ENCODE data around the gene LPCAT1. TPM values are rescaled to one million over a fixed set of nuclear protein-coding genes. Genes with fewer than 3 reads are reported as not detected.
A peak's percentile ranks its signal among the peaks of the same experiment; 100 is the strongest.
"Not testable (repeated sequence)": the region's sequence is repeated elsewhere in the genome, so short reads cannot be mapped to it uniquely, and the experiment has no call there.

LPCAT1 gene
- total and polyA plus RNA-seq, 5 donors from 2014 or later = 21.4 to 34.7 (median 25.6) TPM

DNA sequence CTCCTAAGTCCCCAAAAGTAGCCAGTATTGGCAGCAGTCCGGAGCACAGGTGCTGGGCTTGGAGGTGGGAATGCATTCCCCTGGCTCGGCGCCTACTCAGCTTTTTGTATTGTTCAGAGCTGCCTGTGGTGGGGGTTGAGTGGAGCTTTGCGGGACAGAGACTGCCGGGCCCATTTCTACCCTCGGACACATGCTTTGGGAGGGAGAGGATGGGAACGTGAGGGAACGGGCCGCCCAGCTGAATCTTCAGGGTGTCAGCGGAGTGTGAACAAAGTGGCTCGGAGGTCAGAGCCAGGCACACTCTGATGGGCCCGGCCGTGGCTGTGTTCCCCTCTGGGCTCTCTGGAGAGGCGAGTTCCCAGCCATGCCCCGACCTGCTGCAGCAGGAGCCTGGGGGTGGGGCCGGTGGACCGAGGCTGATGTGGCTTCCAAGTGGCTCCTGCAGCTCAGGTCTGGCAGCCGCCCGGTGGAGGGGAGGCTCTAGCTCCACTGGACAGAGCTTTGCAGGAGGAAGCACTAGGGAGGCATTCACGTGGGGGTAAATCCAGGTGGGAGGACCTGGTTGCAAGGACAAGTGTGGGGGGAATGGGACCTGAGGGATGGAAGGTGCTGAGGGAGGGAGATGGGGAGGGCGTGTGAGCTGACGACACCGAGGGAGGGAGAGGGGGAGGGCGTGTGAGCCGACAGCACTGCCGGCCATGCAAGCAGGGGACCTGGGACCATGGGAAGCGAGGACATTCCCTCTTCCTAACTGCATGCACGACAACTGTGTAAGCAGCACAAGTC, 47.4 kb downstream of the LPCAT1 start:
- no peak for ATAC-seq (ENCODE audit: low read depth in 2 of 2)
- Mint-ChIP-seq H3K4me3 (no peak overlapping the region), H3K27ac (peak overlapping the region in 1 of 3 donors; percentile 41)

DNA sequence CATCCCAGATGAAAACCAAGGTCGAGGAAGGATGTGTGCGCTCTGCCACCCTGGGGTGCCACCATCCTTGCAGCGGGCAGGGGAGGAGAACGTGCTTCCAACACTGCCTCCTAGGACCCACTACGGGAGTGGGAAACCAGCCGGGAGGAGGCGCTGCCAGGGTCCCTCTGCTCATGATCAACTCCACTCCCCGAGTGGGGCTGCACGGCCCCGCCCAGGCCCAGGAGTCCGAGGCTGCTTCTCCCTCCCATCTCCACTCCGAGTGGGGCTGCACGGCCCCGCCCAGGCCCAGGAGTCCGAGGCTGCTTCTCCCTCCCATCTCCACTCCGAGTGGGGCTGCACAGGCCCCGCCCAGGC, 48.2 kb downstream of the LPCAT1 start:
- not testable (repeated sequence) for H3K9me3 ChIP-seq (ENCODE audit: control insufficient read depth in 2 of 2, low read length in 2 of 2); H3K4me3 ChIP-seq (ENCODE audit: low read depth, low read length); H3K4me1 Mint-ChIP-seq; H3K27me3 Mint-ChIP-seq; H3K4me1 ChIP-seq (ENCODE audit: control insufficient read depth, insufficient read depth, low read length, poor library complexity, severe bottlenecking); H3K9me3 Mint-ChIP-seq; H3K4me3 Mint-ChIP-seq; H3K27ac Mint-ChIP-seq; DNase-seq; ATAC-seq (ENCODE audit: low read depth in 2 of 2); H3K27me3 ChIP-seq (ENCODE audit: control insufficient read depth, insufficient read depth, low read length); H3K27ac ChIP-seq (ENCODE audit: insufficient read depth, low read length, poor library complexity, severe bottlenecking)
- peaks cover 31% of the 10 kb centered on the region for H3K36me3 ChIP-seq (ENCODE audit: control insufficient read depth, insufficient read depth, low read length)
- peaks cover 10% of the 10 kb centered on the region for H3K36me3 Mint-ChIP-seq

More for the DNA sequence above, 47.4 kb downstream of the LPCAT1 start:
- H3K27ac ChIP-seq (ENCODE audit: insufficient read depth, low read length, poor library complexity, severe bottlenecking) = no peak overlapping the region
- DNase-seq = no peak
- Mint-ChIP-seq H3K4me1 (peaks cover 0 to 5% (median under 1%) of the 10 kb centered on the region in 4 donors), H3K9me3 (no peaks in the 10 kb centered on the region), H3K36me3 (peaks cover 12% of the 10 kb centered on the region), H3K27me3 (no peaks in the 10 kb centered on the region)
- no peaks in the 10 kb centered on the region for H3K27me3 ChIP-seq (ENCODE audit: control insufficient read depth, insufficient read depth, low read length)
- H3K36me3 ChIP-seq (ENCODE audit: control insufficient read depth, insufficient read depth, low read length) = peaks cover 31% of the 10 kb centered on the region
- H3K4me3 ChIP-seq (ENCODE audit: low read depth, low read length) = no peak overlapping the region
- no peaks in the 10 kb centered on the region for H3K4me1 ChIP-seq (ENCODE audit: control insufficient read depth, insufficient read depth, low read length, poor library complexity, severe bottlenecking)
- H3K9me3 ChIP-seq (ENCODE audit: control insufficient read depth in 2 of 2, low read length in 2 of 2) = no peaks in the 10 kb centered on the region

DNA sequence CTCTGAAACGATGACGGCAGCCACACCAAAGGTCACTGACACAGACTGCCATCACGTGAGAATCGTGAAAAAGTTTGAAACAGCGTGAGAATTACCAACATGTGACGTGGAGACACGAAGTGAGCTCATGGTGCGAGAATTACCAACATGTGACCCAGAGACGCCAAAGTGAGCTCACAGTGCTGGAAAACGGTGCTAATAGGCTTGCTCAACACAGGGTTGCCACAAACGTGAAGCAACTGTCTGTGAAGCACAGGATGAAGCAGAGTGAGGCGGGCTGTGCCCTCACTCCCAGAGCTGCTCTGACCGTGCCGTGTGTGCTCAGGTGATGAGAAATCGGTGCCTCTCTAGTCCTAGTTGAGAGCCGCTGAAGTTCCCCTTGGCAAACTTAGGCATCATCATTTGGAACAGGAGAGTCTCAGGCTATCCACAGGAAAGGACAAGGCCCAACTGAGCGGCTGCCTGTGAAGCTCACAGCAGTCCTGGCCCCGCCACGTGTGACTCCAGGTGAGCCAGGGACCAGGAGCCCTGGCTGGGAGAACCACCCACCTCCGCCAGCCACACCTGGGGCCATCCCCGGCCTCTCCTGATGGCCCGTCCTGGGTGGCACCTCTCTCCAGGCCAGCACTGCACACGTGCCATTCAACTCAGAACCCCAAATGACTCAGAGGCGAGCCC, 48.8 kb downstream of the LPCAT1 start:
- no peak overlapping the region for H3K27ac Mint-ChIP-seq
- peaks cover 0 to 2% (median 0%) of the 10 kb centered on the region in 7 donors for H3K9me3 Mint-ChIP-seq
- no peak overlapping the region for H3K4me3 Mint-ChIP-seq
- ATAC-seq (ENCODE audit: low read depth in 2 of 2) (no peak), DNase-seq (no peak)
- peaks cover 10% of the 10 kb centered on the region for H3K36me3 Mint-ChIP-seq
- Histone ChIP-seq H3K36me3 (ENCODE audit: control insufficient read depth, insufficient read depth, low read length) (peaks cover 31% of the 10 kb centered on the region), H3K4me1 (ENCODE audit: control insufficient read depth, insufficient read depth, low read length, poor library complexity, severe bottlenecking) (no peaks in the 10 kb centered on the region), H3K27ac (ENCODE audit: insufficient read depth, low read length, poor library complexity, severe bottlenecking) (no peak overlapping the region), H3K27me3 (ENCODE audit: control insufficient read depth, insufficient read depth, low read length) (no peaks in the 10 kb centered on the region), H3K9me3 (ENCODE audit: control insufficient read depth in 2 of 2, low read length in 2 of 2) (no peaks in the 10 kb centered on the region), H3K4me3 (ENCODE audit: low read depth, low read length) (no peak overlapping the region)
- no peaks in the 10 kb centered on the region for H3K4me1 Mint-ChIP-seq
- no peaks in the 10 kb centered on the region for H3K27me3 Mint-ChIP-seq

DNA sequence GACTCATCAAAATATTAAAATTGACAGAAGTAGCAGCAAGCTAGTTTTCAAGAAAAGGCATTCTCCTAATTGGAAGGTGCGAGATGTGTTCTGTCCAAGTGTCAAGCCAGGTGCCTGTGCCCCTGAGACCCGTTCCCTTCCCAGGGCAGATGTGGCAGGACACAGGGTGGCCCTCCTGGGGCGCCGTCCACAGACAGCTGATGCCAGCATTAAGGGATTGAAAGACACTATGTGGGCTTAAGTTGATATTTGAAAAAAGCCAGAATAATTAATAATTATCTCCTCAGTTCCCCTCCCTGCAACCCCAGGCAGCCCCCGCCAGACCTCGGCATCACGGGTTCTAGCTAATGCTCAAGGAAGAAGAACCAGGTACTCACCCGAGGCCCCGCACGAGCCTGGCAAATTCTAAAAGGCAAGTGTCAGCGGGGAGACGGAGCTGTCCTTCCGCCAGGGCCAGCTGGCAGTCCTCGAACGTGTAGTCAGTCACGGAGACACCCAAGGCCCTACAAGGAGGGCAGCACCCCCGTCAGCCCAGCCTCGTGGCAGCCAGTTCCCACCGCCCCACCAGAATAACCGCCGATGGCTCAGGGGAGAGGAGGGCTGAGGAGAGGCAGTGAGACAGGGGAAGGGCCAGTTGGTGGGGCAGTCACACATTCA, 49.4 kb downstream of the LPCAT1 start:
- H3K27me3 Mint-ChIP-seq = no peaks in the 10 kb centered on the region
- H3K9me3 Mint-ChIP-seq = peaks cover 0 to 2% (median 0%) of the 10 kb centered on the region in 7 donors
- no peak overlapping the region for H3K27ac Mint-ChIP-seq
- DNase-seq (no peak), ATAC-seq (ENCODE audit: low read depth in 2 of 2) (no peak)
- Histone ChIP-seq H3K36me3 (ENCODE audit: control insufficient read depth, insufficient read depth, low read length) (peaks cover 31% of the 10 kb centered on the region), H3K27me3 (ENCODE audit: control insufficient read depth, insufficient read depth, low read length) (no peaks in the 10 kb centered on the region), H3K27ac (ENCODE audit: insufficient read depth, low read length, poor library complexity, severe bottlenecking) (no peak overlapping the region), H3K4me3 (ENCODE audit: low read depth, low read length) (no peak overlapping the region), H3K4me1 (ENCODE audit: control insufficient read depth, insufficient read depth, low read length, poor library complexity, severe bottlenecking) (no peaks in the 10 kb centered on the region), H3K9me3 (ENCODE audit: control insufficient read depth in 2 of 2, low read length in 2 of 2) (no peaks in the 10 kb centered on the region)
- no peaks in the 10 kb centered on the region for H3K4me1 Mint-ChIP-seq
- H3K36me3 Mint-ChIP-seq = peaks cover 10% of the 10 kb centered on the region
- no peak overlapping the region for H3K4me3 Mint-ChIP-seq

DNA sequence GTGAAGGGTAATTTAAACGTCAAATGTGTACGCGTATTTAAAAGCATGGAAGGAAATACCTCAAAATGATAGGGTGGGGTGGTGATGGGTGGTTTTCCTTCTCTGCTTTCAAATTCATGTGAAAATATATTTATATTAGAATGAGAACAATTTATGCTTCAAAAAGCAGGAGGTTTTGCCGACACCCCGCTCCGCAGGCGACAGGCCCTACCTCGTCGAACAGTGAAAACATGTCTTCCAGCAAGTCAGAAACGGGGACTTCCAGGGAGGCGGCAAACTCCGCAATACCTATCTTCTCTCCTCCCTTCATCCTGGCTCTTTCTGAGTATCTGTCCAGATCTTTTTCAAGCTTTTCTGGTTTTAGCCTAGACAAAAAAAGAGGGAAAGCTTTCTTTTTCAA, 50.0 kb downstream of the LPCAT1 start:
- Histone ChIP-seq H3K36me3 (ENCODE audit: control insufficient read depth, insufficient read depth, low read length) (peaks cover 28% of the 10 kb centered on the region), H3K4me3 (ENCODE audit: low read depth, low read length) (no peak overlapping the region), H3K4me1 (ENCODE audit: control insufficient read depth, insufficient read depth, low read length, poor library complexity, severe bottlenecking) (no peaks in the 10 kb centered on the region), H3K27ac (ENCODE audit: insufficient read depth, low read length, poor library complexity, severe bottlenecking) (no peak overlapping the region), H3K27me3 (ENCODE audit: control insufficient read depth, insufficient read depth, low read length) (no peaks in the 10 kb centered on the region), H3K9me3 (ENCODE audit: control insufficient read depth in 2 of 2, low read length in 2 of 2) (no peaks in the 10 kb centered on the region)
- Mint-ChIP-seq H3K27me3 (no peaks in the 10 kb centered on the region), H3K4me1 (no peaks in the 10 kb centered on the region), H3K27ac (no peak overlapping the region), H3K4me3 (no peak overlapping the region), H3K9me3 (peaks cover 0 to 2% (median 0%) of the 10 kb centered on the region in 7 donors), H3K36me3 (peaks cover 10% of the 10 kb centered on the region)
- ATAC-seq (ENCODE audit: low read depth in 2 of 2) (no peak), DNase-seq (no peak)

DNA sequence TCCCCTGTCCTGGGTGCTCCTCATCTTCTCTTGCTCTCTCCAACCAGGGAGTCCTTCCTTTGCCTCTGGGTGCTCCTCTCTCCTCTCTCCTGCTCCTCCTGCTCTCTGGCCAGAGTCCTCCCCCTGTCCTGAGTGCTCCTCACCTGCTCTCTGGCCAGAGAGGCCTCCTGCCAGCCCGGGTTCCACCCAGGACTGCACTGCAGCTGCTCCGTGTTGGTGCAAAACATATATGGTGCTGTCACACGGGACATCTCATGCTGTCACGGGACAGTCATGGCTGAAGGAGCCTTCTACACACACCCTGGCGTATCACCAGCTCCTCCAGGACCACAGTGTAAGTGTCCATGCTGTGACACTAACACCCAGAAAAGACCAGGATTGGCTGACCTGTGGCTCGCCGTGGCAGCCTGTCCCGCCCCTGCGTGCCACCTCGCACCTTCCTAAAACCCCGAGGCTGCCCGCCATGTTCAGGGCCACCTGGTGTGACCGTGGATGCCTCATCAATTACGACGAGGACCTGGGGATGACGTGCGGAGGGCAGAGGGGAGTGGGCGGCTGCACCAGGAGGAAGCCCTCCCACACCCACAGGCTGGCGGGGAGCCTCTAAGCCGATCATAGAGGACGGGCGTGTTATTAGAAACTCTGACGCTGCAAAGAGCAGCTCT, 50.7 kb downstream of the LPCAT1 start:
- Histone ChIP-seq H3K36me3 (ENCODE audit: control insufficient read depth, insufficient read depth, low read length) (peaks cover 26% of the 10 kb centered on the region), H3K9me3 (ENCODE audit: control insufficient read depth in 2 of 2, low read length in 2 of 2) (no peaks in the 10 kb centered on the region), H3K4me1 (ENCODE audit: control insufficient read depth, insufficient read depth, low read length, poor library complexity, severe bottlenecking) (no peaks in the 10 kb centered on the region), H3K27ac (ENCODE audit: insufficient read depth, low read length, poor library complexity, severe bottlenecking) (no peak overlapping the region), H3K4me3 (ENCODE audit: low read depth, low read length) (no peak overlapping the region), H3K27me3 (ENCODE audit: control insufficient read depth, insufficient read depth, low read length) (no peaks in the 10 kb centered on the region)
- H3K4me3 Mint-ChIP-seq = no peak overlapping the region
- DNase-seq (no peak), ATAC-seq (ENCODE audit: low read depth in 2 of 2) (no peak)
- H3K27ac Mint-ChIP-seq = no peak overlapping the region
- H3K9me3 Mint-ChIP-seq = peaks cover 0 to 2% (median 0%) of the 10 kb centered on the region in 7 donors
- H3K27me3 Mint-ChIP-seq = no peaks in the 10 kb centered on the region
- no peaks in the 10 kb centered on the region for H3K4me1 Mint-ChIP-seq
- H3K36me3 Mint-ChIP-seq = peaks cover 13% of the 10 kb centered on the region

DNA sequence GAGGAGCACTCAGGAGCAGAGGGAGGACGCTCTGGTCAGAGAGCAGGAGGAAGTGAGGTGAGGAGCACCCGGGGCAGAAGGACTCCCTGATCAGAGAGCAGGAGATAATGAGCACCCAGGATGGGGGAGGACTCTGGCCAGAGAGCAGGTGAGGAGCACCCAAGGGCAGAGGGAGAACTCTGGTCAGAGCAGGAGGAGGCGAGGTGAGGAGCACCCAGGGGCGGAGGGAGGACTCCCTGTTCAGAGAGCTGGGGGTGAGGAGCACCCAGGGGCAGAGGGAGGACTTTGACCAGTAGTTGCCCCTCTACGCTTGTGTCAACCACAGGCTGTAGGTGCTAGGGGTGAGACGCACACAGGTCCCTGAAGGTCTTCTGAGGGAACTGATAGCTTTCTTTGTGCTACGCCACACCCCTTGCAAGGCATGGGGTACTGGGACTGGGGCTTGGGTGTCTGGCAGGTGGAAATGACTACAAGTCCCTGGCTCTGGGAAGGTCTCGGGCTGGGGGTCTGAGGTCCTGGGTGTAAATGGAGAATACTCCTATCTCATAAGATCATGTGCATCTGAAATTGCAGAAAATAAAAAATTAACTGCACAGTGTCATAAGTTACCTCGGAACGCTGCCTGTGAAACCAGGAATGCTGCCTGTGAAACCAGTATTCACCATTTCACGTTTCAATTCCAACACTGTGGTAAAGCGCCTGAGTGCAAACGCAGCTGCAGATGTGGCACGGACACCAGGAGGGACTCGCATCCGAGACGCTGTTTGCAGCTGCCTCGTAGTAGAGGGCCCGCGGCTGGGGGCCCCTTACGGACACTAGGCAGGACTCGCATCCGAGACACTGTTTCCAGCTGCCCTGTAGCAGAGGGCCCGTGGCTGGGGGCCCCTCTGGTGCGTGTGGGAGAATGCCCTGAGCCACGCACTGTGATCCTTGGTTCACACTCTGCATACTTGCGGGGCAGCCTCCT, 51.5 kb downstream of the LPCAT1 start:
- H3K27ac ChIP-seq (ENCODE audit: insufficient read depth, low read length, poor library complexity, severe bottlenecking) = no peak overlapping the region
- no peak for ATAC-seq (ENCODE audit: low read depth in 2 of 2)
- Mint-ChIP-seq H3K9me3 (peaks cover 0 to 2% (median 0%) of the 10 kb centered on the region in 7 donors), H3K4me1 (no peaks in the 10 kb centered on the region), H3K27ac (peak overlapping the region in 1 of 3 donors; percentile 25), H3K36me3 (peaks cover 10% of the 10 kb centered on the region), H3K27me3 (no peaks in the 10 kb centered on the region), H3K4me3 (no peak overlapping the region)
- no peaks in the 10 kb centered on the region for H3K27me3 ChIP-seq (ENCODE audit: control insufficient read depth, insufficient read depth, low read length)
- H3K36me3 ChIP-seq (ENCODE audit: control insufficient read depth, insufficient read depth, low read length) = peaks cover 20% of the 10 kb centered on the region
- DNase-seq = no peak
- no peak overlapping the region for H3K4me3 ChIP-seq (ENCODE audit: low read depth, low read length)
- no peaks in the 10 kb centered on the region for H3K4me1 ChIP-seq (ENCODE audit: control insufficient read depth, insufficient read depth, low read length, poor library complexity, severe bottlenecking)
- H3K9me3 ChIP-seq (ENCODE audit: control insufficient read depth in 2 of 2, low read length in 2 of 2) = no peaks in the 10 kb centered on the region
